GM06990 (cell line): Measurements from ENCODE around the gene FTSJ1.

Source experiments
- DNase-seq: peaks from one replicate; pipeline ENCODE4 v3.0.0-alpha.2; 2011; ENCODE audit not compliant: insufficient read length; ENCODE audit errors: extremely low read depth
- H3K27me3 ChIP-seq: replicated peaks from 2 replicates; pipeline ENCODE4 v1.6.0; 2011; ENCODE audit warnings: low read length; ENCODE audit not compliant: control insufficient read depth, insufficient read depth
- H3K36me3 ChIP-seq: 2 replicates; pipeline ENCODE4 v1.5.1; 2011; ENCODE audit warnings: low read length; ENCODE audit not compliant: control insufficient read depth, insufficient read depth
- H3K4me3 ChIP-seq: replicated peaks from 2 replicates; pipeline ENCODE4 v1.5.1; 2011; ENCODE audit warnings: low read depth, mild to moderate bottlenecking, control low read depth, low read length
- TF ChIP-seq, protein P1 (sequence below): IDR thresholded peaks from 2 replicates; pipeline ENCODE4 v1.5.1; 2011; ENCODE audit warnings: low read length, control low read depth, mild to moderate bottlenecking, inconsistent platforms; ENCODE audit not compliant: insufficient read depth, poor library complexity, severe bottlenecking

Gene FTSJ1

DNA sequence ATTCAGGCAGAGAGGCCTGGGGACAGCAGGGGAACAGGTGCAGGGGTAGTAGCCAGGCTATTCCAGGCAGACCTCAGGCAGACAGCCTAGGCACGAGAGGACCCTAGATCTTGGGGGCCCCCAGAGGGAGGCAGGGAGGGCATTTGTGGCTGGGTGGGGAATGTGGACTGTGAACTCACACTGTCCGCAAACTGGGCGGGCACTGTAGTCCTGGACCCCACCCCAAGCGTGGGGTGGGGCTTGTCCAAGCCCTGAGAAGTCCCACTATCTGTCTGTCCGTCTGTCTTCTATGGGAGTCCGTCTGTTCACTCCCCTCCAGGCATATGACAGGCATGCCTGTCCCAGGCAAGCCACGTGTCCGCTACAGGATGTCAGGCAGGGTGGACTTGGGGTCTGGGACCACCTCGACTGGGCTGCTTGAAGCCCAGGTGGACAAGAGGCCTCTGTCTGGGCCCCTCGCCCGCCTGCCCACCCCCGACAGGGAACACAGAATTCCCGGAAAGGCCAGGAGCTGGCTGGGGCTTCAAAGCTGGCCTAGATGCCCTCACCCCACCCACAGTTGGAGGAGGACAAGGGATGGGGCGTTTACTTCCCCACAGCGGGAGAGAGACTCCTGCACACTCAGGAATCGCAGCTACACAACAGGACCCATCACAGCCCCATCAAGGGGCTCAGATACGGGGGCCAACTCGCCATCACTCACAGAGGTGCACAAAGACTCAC, 5.7 kb upstream of the FTSJ1 start, which contains the start of gene SLC38A5:
Gene SLC38A5, minus strand, starts transcription at position 151 of the 723 bp plus-strand sequence. CDS start 2,336 bp downstream, outside the sequence.
- TF ChIP-seq, protein P1, sequence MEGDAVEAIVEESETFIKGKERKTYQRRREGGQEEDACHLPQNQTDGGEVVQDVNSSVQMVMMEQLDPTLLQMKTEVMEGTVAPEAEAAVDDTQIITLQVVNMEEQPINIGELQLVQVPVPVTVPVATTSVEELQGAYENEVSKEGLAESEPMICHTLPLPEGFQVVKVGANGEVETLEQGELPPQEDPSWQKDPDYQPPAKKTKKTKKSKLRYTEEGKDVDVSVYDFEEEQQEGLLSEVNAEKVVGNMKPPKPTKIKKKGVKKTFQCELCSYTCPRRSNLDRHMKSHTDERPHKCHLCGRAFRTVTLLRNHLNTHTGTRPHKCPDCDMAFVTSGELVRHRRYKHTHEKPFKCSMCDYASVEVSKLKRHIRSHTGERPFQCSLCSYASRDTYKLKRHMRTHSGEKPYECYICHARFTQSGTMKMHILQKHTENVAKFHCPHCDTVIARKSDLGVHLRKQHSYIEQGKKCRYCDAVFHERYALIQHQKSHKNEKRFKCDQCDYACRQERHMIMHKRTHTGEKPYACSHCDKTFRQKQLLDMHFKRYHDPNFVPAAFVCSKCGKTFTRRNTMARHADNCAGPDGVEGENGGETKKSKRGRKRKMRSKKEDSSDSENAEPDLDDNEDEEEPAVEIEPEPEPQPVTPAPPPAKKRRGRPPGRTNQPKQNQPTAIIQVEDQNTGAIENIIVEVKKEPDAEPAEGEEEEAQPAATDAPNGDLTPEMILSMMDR = no peak
- Histone ChIP-seq H3K27me3 (no peaks in the 10 kb centered on the region), H3K36me3 (no peaks in the 10 kb centered on the region; the same call in 1 of the 2 replicates), H3K4me3 (peak within 1 kb of the TSS; percentile 75)
- DNase-seq = no peak

- Histone ChIP-seq H3K27me3 (no peaks in the 10 kb centered on the region), H3K36me3 (no peaks in the 10 kb centered on the region), H3K4me3 (no peak overlapping the region)
- DNase-seq = no peak
- TF ChIP-seq, protein P1 = no peak
Measured at GRCh38 chrX:48470833-48471118, 5.2 kb upstream of the FTSJ1 start.

DNA sequence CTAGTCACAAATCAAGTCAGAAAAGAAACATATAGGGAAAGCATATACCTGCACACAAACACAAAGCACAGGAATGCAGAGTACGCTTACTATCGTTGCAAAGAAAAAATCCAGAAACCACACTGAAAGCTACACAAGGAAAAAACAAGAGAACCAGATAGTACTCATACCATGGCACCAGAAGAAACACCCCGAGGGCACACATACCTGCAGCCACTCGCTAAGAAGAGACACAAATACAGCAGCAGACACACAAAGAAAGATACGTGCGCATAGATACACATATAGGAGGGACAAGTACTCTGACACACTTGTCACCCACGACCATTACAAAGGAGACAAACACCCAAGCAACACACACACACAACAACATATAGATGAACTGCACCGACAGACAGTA, 4.5 kb upstream of the FTSJ1 start:
- no peak for DNase-seq
- Histone ChIP-seq H3K27me3 (no peaks in the 10 kb centered on the region), H3K36me3 (no peaks in the 10 kb centered on the region), H3K4me3 (no peak overlapping the region)
- TF ChIP-seq, protein P1 = no peak

DNA sequence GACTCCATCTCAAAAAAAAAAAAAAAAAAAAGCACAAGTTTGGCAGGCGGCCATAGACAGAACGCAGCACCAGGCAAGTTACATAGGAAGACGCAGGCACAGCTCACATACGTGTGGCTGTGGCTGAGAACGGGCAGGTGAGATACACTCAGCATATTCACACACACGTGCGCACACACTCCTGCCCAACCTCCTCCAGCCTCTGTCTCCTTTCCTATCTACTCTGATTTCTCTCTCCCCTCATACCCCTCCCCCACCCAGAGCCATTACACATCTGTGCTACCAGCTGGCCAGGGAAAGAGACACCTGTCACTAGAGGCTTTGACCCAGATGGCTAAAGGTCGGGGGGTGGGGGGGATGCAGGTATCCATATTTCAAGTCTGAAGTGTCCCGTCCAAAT, 3.8 kb upstream of the FTSJ1 start:
- Histone ChIP-seq H3K36me3 (no peaks in the 10 kb centered on the region), H3K27me3 (no peaks in the 10 kb centered on the region), H3K4me3 (no peak overlapping the region)
- no peak for DNase-seq
- TF ChIP-seq, protein P1 = no peak

- TF ChIP-seq, protein P1 = no peak
- H3K36me3 ChIP-seq = no peaks in the 10 kb centered on the region
- DNase-seq = no peak
- H3K4me3 ChIP-seq = no peak overlapping the region
- H3K27me3 ChIP-seq = no peaks in the 10 kb centered on the region
Measured at GRCh38 chrX:48472851-48473703, 2.9 kb upstream of the FTSJ1 start.

GRCh38 chrX:48473704-48473990, 2.4 kb upstream of the FTSJ1 start:
- no peaks in the 10 kb centered on the region for H3K27me3 ChIP-seq
- no peak for DNase-seq
- TF ChIP-seq, protein P1 = no peak
- H3K4me3 ChIP-seq = no peak overlapping the region
- H3K36me3 ChIP-seq = no peaks in the 10 kb centered on the region; the same call in 1 of the 2 replicates
